ENCODE measurements around the gene DSC2. TPM values are rescaled to one million over a fixed set of nuclear protein-coding genes. Genes with fewer than 3 reads are reported as not detected.
A peak's percentile ranks its signal among the peaks of the same experiment; 100 is the strongest.
"Not testable (repeated sequence)": the region's sequence is repeated elsewhere in the genome, so short reads cannot be mapped to it uniquely, and the experiment has no call there.

Gene DSC2
- total RNA-seq, 1 donor from 2014 or later = 27.7 TPM

GRCh38 chr18:31043709-31044108 lies 58.5 kb downstream of the DSC2 start:
- peak; percentile 31 for DNase-seq (ENCODE audit: low spot score)

GRCh38 chr18:31042406-31043181 lies 59.6 kb downstream of the DSC2 start, which contains the start of gene DSC3:
TSS of gene DSC3 (minus strand) at chr18:31042742. CDS start at chr18:31042660, 82 bp downstream.
- peak; percentile 90 for DNase-seq (ENCODE audit: low spot score)

DNA sequence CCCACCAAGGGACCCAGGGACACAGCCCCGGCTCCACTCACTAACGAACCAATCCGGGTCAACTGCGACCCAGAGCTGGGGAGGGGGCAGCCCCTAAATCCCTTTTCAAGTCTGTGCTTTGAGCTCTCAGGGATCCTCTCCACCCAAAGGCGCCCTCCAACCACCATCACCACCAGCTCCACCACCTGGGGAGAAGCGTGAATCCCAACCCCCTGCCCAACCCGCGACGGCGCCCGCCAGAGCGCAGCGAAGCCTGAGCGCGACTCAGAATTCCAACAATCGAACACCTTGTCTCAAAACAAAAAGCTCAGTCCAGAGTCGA lies 60.2 kb downstream of the DSC2 start:
- DNase-seq (ENCODE audit: low spot score) = no peak

DNA sequence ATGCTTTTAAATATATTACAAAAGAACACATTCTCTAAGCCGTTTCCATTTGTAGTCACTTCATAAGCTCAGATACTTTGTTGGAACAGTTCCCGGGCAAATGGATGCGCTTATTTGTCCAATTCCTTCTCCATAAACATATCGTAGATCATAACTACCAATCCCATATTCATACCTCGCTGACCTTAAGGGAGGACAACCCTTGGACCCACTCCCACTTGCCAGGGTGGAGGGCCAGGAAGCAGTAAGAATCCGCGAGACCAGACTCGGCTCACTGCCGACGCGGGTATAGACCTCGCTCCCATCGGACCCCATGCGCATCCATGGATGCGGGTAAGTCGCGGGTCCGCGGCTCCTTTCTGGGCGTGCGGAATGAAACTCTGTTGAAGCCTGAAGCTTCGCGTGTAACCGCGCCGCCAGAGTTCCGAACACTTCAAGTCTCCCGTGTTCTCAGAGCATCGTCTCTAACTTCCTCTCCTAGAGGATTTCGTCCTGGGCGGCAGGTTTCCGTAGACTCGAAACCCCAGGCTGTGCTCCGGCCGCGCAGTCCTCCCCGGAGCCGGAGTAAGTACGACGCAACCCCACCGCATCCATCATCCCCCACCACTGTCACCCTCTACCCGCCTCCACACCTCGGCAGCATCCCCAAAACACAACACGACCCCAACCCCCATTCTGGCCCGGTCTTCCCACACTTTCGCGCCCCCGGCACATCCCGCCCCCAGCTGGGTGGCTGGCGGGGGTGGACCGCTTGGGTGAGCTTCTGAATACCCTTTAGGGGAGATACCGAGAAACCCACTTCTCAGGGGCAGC lies 60.7 kb downstream of the DSC2 start:
- peak; percentile 76 for DNase-seq (ENCODE audit: low spot score)

GRCh38 chr18:31040686-31041270 lies 61.4 kb downstream of the DSC2 start:
- no peak for DNase-seq (ENCODE audit: low spot score)

DNA sequence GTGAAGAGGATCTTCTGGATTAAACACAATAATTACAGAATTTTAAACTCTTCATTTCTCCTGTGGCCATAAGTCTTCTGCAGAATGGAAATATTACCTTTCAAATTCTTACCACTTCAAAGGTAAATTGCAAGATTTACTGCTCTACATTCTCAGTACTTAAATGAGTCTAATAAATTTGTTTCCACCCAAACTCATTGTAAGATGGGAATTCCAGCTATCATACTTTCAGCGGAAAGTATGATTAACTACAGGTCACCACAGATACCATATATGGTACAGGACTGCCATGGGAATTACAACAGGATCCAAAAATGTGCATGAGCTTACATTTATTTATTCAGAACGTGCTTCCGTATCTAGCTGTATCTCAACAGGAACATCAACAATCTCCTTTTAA lies 62.8 kb downstream of the DSC2 start:
- DNase-seq (ENCODE audit: low spot score) = peak; percentile 80

- DNase-seq (ENCODE audit: low spot score) = peak; percentile 62
These were observed 64.5 kb downstream of the DSC2 start for GRCh38 chr18:31037686-31038085.

DNA sequence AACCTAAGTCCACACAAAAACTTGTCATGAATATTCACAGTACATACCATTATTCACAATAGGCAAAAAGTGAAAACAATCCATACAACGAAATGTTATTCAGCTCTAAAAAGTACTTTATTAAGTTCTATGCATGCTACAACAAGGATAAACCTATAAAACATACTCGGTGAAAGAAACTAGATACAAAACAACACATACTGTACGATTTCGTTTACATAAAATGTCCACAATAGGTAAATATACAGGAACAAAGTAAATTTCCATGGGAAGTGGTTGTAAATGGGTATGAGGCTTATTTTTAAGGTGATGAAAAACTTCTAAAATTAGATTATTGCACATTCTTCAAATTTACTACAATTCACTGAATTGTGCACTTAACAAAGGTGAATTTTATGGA lies 67.7 kb downstream of the DSC2 start:
- DNase-seq (ENCODE audit: low spot score) = no peak

DNA sequence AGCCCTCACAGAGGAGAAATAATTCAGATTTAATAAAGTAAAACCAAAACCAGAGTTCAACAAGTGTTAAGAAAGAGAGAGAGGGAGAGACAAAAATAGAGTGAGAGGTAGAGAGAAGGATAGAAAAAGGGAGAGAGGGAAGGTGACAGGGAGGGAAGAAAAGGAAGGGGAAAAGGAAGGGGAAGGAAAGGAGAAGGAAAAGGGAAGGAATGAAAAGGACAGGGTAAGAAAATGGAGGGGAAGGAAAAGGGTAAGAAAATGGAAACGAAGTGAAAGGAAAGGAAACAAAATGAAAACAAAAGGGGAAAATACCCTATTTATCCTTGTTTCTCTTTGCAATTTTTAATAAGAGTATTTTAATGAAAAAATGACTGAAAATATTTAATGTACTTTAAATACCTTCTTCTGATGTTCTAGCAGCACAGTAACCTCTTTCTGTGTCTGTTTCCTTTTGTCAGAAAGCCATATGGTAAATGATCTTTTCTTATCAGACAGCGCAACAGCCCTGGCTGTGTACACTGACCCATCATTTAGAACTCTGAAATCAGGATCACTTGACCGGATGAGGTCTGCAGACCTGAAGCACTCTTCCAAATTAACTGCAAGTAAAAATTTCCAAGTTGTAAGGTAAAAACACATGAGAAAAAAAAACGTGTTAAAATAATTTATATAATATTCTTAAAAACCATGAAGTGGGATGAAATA lies 71.5 kb downstream of the DSC2 start:
- peak; percentile 64 for DNase-seq (ENCODE audit: low spot score)

GRCh38 chr18:31015715-31016434 lies 86.3 kb downstream of the DSC2 start:
- DNase-seq (ENCODE audit: low spot score) = no peak

DNA sequence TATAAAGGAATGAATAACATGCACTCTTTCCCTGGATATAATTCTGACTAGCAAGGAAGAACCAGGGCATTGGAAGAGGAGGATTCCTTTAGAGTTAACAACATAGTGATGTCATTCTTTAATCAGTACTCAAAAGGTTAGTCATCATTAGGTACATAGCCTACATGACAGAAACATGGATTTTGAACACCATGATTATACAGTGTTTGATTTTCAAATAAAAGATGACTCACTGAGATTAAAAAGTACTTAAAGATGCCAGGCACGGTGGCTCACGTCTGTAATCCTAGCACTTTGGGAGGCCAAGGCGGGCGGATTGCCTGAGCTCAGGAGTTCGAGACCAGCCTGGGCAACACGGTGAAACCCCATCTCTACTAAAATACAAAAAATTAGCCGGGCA lies 90.8 kb downstream of the DSC2 start:
- DNase-seq (ENCODE audit: low spot score) = not testable (repeated sequence)

DNA sequence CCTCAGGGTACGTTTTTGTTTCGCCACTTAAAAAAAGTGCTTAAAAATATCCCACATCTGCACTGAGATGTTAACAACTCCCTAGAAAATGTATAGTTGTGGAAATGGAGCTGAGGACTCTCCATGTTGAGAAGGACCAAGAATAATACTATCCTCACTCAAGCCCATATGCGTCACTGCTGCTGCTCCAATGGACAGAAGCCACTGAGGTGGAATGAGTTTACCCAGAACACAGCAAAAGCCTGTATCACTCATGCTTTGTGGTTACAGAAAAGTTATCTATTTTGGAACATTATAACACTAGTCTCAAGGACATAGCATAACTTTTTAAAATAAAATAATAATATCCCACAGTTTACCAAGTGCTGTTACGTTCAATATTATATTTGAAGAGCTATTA lies 91.6 kb downstream of the DSC2 start:
- DNase-seq (ENCODE audit: low spot score) = no peak

Other genes starting within 250 kb of the DSC2 start
- gene DSC3, start 59.7 kb downstream of the DSC2 start, total RNA-seq (ENCODE audit: insufficient read depth, low replicate concordance) = 86.9 TPM
- gene DSC1, start 60.4 kb upstream of the DSC2 start, total RNA-seq (ENCODE audit: insufficient read depth, low replicate concordance) = 19.3 TPM
- gene DSG1, start 215.7 kb upstream of the DSC2 start, total RNA-seq (ENCODE audit: insufficient read depth, low replicate concordance) = 26.5 TPM

All from umbilical cord (tissue), 2 donors.